ENCODE results near the gene DGKI.
A peak's percentile ranks its signal among the peaks of the same experiment; 100 is the strongest.

Gene DGKI

DNA sequence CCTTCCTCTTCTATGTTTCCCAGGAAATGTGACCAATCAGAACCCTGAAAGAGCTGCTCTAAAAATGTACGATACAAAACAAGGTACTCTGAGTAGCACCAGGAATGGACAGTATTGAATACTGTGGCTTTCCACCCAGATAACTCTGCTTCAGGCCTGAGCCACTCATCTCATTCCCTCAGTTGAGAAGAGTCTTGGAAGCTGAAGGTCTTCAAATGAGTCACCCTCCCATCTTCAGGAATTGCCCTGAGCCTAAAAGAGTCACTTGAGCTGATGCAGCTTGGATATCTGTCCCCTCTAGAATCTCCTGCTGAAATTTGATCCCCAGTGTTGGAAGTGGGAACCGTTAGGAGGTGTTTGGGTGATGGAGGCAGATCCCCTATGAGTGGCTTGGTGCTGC, 210.4 kb downstream of the DGKI start:
- DNase-seq: no peak

DNA sequence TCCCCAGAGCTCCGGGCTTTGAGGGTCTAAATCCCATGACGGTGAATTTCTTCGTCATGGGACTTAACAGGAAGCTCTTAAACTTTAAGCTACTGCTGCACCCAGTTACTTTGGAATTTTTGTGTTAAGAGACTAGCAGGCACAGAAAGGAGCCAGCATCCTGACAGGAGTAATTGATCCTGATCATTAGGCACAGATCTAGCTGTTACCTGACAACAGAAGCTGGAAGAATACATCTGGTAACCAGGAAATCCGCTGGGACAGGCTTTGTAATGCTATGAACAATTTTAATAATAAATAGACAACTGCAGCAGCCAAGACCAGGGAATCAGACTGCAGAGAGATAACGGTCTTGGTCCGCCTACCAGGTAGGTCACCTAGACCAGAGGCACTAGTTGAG, 210.9 kb downstream of the DGKI start:
- DNase-seq: no peak

DNA sequence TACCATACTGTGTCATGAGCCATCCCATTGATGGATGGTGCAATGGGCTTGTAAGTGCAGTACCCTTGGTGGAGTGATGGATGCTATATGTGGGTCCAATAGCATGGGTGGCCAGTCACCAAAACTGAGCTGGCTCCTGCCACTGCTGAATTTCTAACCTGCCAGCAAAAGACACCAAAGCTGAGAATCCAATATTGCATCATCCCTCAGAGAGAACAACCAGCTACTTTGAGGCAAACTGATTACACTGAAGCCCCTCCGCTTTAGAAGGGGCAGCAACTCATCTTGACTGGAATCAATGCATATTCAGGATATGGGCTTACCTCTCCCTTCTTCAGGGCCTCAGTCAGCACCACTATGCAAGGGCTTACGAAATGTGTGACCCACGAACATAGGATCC, 211.6 kb downstream of the DGKI start:
- no peak for DNase-seq

DNA sequence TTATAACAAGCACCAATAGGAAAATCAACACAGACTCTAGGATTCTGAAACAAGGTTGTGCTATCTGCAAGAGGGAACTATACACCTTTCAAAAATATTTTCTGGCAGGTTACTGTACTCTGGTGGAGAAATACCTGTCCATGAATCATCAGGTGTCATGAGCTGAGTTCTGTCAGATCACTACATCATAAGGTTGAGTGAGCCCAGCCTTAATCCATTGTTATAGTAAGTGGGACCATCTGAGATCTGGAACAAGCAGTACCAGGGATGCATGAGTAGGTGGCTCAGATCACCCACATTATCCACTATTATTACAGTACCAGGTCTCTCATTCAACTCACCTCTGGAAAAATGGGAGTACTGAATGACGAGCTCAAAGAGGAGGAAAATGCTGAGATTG, 212.4 kb downstream of the DGKI start:
- no peak for DNase-seq

DNA sequence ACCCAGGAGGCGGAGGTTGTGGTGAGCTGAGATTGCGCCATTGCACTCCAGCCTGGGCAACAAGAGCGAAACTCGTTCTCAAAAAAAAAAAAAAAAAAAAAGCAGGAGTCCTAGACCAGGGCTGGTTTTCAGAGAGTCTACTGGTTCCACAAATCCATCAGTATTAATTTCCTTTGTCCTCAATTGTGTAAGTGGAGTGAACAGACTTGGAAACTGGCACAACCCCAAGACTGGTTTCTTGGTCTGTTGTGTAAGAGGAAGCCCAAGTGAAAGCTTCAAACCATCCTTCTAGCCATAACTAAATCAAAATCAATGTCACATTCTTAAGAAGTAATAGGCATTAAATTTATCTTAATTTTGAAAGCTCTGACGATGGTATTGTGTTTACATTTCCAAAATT, 213.6 kb downstream of the DGKI start:
- DNase-seq: no peak

DNA sequence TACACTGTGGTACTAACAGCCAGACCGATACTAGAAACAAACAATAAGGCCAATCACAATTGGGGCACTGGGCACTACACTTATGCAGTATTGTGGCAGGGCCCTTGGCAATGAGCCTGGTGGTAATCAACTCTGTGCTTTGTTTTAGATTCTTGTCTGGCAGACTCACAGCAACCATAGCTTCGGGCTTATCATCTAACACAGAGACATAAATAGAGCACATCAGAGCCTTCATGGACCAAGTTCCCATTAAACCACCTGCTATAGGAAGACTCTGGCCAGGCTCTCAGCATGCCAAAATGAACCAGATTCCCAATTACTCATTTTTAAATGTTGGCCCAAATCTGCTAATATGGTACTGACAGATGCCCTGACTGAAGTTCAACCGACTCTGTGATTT, 218.6 kb downstream of the DGKI start:
- DNase-seq: no peak

DNA sequence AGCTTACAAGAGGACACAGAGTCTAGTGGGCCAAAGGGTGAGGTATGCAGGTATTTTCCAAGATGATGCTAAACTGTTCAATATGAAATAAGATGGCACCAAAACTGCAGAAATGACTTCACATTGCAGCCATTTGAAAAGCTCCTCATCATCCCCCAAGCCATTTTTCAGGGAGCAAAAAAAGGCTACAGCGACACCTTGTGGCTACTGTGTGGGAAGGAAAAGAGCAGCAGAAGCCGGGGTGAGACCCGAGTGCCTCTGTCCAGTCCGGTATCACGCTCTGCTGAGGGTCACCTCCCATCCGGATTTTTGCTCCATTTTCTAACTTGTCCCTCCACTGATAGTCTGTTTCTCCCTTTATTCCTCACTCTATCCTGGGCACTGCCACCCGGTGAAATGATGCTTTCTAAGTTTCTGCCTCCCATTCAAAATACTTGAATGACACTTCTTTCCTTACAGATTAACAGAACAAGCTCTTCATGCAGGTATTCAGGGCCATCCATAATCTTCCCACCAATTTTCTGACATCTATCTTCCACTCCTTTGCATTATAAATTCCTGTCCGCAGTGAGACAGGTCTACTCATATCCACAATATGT, 220.2 kb downstream of the DGKI start:
- DNase-seq: peak; percentile 59

DNA sequence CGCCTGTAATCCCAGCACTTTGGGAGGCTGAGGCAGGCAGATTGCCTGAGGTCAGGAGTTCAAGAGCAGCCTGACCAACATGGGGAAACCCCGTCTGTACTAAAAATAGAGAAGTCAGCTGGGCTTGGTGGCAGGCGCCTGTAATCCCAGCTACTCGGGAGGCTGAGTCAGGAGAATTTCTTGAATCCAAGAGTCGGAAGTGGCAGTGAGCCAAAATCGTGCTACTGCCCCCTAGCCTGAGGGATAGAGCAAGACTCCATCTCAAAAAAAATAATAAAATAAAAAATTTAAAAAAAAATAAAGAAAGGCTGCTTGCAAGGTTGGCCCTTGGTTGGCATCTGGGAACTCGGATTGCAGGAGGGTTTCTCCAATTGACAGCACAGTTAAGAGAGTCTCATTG, 221.6 kb downstream of the DGKI start:
- no peak for DNase-seq

DNA sequence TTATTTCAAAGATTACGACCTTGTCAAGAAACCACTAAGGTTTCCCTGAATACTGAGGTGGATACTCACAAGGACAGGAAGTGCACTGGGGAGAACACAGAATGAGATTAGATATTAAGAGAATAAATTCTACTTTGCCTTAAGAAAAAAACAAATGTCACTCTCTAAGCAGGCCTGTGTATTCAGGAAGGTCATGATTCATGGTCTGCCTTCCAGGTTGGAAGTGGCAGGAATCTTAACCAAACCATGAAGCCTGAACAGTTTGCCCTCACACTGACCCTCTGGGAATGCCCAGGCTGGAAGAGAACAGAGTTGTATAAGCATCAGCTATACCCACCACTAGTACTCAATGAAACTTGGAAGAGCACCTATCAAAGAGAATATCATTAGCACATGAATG, 227.6 kb downstream of the DGKI start:
- DNase-seq: no peak

DNA sequence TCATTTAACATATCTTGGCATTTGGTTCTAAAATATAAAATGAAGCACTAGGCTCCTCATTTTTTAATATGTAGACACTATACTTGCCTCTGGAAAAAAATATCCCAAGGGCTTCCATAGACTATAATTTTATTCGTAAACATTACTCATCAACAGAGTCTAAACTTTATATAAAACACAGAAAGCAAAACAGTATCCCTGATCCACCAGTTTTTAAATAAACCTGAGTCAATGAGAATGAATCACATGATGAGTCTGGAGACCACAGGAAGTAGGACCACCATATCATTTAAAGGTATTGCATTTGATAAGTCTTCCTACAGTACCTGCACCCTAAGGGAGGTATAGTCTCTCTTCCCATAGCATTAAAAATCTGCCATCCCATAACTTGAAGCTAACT, 228.0 kb downstream of the DGKI start:
- DNase-seq: no peak

DNA sequence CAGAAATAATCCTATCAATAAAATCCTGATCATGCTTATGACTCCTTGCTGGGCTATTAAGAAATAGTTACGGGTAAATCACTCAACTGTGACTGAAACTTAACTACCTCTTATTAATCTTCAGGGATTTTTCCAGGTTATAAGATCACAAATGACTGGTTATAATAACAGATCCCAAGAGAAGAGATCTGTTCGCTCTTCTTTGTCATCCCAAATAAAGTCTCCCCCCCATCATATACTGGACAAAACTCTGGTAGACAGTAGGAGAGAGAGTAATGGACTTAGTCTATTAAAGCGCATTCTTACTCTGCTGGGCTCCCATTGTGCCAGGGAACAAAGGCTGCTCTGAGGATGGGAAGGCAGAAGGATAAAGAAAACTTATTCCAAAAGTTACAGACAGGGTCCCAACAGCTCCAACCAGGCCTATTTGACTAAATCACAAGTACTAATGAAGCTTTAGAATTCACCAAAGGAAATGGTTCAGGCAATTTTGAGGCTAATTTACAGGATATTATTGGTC, 233.7 kb downstream of the DGKI start:
- DNase-seq: no peak

DNA sequence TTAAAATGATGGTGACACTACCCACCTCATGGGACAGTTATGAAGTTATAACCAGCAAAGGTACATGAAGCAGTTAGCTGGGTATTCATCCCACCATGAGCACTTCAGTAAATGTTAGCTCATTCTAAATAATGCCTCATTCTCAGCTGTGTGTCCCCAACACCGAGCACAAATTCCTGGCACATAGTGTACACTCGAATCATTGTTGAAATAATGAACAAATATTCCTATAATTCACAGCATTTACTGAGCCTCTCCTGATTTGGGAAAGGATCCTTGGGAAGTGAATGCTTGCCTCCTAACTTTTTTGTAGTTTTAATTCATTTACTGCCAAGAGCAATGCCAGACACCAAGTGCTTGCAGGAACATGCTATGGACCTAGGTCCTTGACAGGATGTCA, 235.2 kb downstream of the DGKI start:
- no peak for DNase-seq

DNA sequence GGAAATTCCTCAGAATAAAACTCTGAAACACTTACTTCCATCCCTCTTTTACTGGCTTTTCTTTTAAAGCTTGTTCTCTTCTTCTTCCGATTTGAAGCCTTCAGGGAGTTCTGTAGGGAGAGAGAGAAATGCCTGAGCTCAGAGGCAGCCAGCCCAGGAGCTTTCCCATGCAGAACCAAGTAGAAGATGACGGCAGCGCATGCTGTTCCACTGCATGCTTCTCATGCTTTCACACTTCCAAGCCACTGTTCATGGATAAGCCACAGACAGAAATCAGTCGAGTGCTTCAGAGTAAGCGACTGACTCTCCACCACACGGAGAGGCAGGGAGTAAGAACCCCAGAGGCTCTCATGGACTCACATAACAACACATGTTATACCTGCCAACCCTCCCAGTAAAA, 237.3 kb downstream of the DGKI start:
- DNase-seq: no peak

DNA sequence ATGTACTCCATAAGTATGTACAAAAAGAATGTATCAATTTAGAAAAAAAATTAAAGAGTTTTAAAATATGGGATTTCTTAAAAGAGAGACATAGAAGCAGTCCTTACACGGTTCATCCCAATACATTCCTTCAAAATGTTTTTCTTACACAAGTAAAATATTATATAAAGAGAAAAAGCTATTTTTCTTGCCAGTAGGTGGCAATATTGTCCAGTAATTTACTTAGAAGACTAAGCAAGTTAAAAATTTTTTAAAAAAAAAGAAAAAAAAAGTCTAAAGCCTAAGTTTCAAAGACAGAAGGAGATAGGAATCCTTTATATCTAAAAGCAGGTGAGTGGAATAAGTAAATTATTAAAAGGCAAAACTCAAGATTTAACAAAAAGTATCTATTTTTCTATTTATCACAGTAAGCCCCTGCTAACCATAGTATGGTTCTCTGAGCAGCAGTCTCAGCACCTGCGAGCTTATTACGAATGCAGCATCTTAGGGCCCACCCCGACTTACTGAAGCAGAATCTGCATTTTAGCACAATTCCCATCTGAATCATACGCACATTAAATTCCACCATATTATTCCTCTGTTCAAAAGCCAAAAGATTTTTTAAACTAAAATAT, 240.6 kb downstream of the DGKI start:
- DNase-seq: peak; percentile 55

DNA sequence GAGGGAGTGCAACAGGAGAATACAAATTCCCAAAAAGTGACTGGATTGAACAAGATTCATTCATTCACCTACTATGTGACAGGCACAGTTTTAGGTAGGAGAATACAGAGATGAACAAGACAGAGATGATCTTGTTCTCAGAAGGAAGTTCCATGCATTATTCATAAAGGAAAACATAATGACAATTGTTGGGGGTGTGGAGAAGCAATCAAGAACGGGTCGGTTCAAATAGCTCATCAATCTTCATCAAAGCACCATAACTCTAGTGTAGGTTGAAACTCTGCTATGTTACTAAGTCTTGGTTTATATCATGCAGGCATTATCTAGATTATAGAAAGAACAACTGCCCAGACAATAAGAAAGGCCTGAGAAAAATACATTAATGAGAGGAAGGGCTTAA, 243.7 kb downstream of the DGKI start:
- no peak for DNase-seq

DNA sequence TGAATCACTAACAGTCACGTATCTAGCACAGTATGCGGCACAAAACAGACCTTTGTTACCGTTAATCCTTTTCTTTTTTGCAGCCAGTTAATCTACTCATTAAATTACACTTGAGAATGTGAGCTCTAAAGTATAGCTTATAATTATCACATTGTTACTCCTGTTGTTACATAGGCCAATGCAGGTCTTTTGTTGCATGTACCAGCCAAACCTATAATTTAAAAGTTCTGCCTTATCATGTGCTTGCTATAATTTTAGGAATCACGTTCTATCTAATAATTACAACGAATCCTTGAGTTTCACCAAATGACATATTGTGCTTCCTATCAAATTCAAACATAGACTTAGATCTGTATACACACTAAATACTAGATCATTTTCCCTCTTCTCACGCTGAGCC, 245.1 kb downstream of the DGKI start:
- no peak for DNase-seq

DNA sequence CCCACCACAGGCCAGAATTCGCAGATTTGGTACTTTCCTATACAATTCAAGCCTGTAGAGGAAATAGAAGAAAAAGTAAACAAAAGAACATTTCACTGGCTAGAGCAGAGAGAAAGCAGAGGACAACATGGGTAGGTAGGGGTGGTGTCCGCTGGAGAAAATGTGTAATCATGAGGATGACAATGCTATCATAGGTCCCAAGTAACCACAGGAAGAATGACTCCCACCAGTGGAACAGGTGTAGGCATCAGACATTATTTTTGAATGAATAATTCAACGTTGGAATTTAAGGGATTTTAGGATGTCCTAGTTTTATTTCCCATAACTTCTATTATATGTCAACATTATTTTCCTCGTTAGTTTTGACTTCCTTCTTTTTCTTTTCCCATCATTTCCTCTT, 248.9 kb downstream of the DGKI start:
- no peak for DNase-seq

DNA sequence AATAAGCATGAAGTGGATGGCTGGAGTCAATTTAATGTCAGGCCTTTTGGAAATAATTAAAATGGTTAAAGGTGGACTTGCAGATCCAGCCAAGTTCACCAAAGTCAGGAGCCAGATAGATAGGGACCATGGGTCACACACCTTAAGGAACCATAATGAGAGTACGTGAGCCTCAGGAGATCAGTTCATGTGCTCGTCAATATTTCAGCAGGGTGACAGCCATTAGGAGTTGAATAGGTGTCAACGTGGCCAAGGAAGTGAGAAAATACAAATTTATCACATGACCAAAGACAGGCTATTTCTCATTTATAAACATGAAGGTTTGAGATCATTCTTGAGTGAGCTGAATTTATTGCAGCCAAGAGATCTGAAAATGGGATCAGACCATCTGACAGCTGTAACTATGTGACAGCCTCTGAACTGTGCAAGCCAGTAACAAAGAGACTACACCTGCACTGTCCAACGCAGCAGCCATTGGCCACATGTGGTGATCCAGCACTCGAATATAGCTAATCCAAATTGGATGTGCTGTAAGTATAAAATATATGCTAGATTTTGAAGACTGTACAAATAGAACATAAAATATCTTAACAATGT, 253.6 kb downstream of the DGKI start:
- no peak for DNase-seq

DNA sequence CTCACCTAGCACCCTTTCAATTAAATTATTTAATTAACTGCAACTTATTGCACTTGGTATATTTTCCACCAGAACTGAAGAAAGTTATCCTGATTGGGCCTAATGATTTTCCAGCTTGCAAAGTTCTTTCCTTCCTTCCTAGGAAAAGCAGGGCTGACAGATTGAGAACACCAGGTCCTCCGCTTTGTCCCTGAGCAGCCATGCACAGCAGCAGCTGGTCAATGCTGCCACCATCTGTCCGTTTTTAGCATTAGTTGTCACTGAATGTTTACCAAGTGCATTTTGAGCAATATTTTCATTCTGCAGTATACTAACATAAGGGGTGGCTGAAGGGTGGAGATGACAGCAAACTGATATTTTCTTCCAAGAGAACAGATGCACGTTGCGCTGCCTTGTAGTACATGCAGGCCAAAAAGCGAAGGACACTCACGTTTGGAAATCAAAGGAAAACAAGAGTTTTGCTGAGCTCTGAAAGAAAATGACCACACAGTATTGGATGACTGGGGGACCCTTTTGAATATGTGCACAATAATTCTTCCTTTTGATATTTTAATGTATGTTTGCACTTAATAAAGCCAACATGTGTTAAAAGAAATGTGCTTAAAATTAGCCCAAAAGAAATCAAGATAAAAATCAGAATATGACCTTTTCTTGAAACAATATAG, 254.4 kb downstream of the DGKI start:
- peak; percentile 28 for DNase-seq

DNA sequence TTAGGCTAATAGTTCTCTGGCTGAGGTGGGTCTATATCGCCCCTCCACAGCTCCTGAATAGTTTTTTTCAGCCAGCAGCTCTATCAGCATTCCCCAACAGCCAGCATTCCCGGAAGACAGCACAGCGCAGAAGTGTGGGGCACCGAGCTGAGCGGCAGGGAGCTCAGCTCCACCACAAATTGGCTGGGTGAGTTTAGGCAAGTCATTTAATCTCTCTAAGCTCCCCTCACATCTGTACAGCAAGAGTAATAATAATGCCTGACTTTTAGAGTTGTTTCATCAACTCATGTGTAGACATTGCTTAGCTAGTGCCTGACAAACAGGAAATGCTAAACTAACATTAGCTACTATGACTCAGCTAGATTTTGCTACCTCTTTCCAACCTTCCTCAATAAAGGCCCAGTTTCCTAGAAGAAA, 255.3 kb downstream of the DGKI start:
- no peak for DNase-seq

DNA sequence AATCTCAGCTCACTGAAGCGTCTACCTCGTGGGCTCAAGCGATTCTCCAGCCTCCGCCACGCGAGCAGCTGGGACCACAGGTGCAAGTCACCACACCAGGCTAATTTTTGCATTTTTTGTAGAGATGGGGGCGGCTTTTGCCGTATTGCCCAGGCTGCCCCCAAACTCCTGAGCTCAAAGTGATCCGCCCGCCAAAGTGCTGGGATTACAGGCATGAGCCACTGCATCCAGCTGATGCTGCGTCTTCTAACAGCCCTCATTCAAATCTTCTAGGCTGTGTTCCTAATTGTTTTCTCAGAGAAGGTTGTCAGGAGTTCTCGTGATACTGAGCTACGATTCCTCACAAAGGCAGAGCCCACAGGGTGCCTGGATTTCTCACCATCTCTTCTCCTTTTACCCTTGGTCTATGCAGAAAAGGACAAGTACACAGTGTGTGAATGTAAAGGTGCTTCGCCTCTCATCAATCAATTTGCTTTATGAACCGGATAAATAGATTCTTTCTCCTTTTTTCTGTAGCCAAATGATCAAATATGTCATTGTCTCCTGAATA, 255.9 kb downstream of the DGKI start:
- no peak for DNase-seq

DNA sequence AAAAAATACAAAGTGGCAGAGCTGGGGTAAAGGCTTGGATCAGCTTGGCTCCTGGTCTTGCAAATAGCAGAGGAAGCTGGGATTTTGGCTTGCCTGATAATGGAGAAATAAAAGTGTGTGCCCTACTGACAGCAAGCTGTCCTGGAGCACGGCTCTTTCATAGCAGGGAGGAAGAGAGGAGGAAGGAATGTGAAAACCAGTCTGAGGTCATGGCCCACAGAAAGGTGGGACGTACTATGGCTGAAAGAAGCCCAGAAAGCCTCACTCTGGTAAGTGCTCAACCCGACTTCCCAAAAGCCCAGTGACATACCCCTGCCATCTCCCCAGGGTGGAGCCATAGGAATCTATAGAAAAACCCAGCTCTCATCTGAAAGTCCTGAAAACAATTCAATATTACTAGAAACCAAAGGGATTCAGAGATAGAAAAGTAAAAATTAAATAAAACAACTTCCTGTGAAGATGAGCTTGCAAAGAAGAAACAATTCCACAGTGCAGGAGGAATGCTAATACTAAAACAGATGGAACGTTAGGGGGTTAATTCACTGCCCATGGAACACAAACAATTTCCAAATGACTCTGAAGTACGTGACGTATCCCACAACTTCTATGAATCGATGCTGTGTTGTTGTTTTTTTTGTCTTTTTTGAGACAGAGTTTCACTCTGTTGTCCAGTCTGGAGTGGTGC, 256.6 kb downstream of the DGKI start:
- DNase-seq: no peak

DNA sequence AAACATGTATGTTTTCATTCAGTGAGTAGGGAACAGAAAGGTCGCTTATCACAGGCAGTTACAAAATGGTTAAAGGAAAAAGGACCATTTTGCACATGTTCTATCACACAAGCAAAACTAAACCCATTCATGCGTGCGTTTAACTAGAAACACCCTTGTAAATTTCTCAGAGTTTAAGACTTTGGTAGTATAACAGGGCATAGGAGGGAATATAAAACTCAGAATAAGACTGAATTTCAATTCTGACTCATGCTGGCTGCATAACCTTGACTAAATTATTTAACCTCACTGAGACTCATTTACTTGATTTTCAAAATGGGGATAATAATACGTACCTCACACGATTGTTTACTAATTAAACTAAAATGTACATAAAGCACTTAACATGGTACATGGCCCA, 259.4 kb downstream of the DGKI start:
- no peak for DNase-seq

Measured in hematopoietic multipotent progenitor cell treated with erythropoietin and hydrocortisone succinate and interleukin-3 and kit ligand, for 8 days (in vitro differentiated cells).